Lower leg skin (tissue), 4 donors: ENCODE data around the gene VSNL1. TPM values are rescaled to one million over a fixed set of nuclear protein-coding genes. Genes with fewer than 3 reads are reported as not detected.

Source experiments
- DNase-seq, 2 donors: peaks; one replicate each; pipeline ENCODE4 v3.0.0-alpha.2; 2019; ENCODE audit warnings: low spot score in 2 of 2
- H3K4me3 ChIP-seq: fragments of 200-600 bp; sonication (generic); 2 replicates; pipeline ENCODE4 v1.5.1; 2017; ENCODE audit warnings: mild to moderate bottlenecking, low read depth; ENCODE audit not compliant: poor library complexity, severe bottlenecking
- POLR2A ChIP-seq, 2 donors: fragments of 450-650 bp; IDR thresholded peaks; one replicate each; pipeline ENCODE4 v1.6.1; 2016 to 2017; ENCODE audit warnings: antibody characterized with exemption in 2 of 2, mild to moderate bottlenecking in 1 of 2, moderate library complexity in 1 of 2
- WGBS, 2 donors: methylation state at CpG; one replicate each; pipeline ENCODE4 v1.1.5; 2018; 5-methylcytosine and 5-hydroxymethylcytosine counted together
- intact Hi-C: fragments of 100-400 bp; cut with DNase I; formaldehyde crosslinking; loops from one replicate; pipeline ENCODE4 v1.15.0; 2023; ENCODE audit warnings: low total_unique reads
- total RNA-seq, 4 donors: library from RNA; depleted of rRNA; stranded (reverse); fragments of >200 nt; gene quantifications; one replicate each; pipeline ENCODE4 v1.1.0, GENCODE V29; 2016
- TF ChIP-seq, protein P1 (sequence below), 3 donors: fragments of 450-650 bp; IDR thresholded peaks; one replicate each; pipeline ENCODE4 v1.5.1; 2016; ENCODE audit warnings: antibody characterized with exemption in 3 of 3, mild to moderate bottlenecking in 3 of 3, moderate library complexity in 2 of 3

VSNL1 gene
- total RNA-seq, 4 donors from 2014 or later, result 4.9 to 17.7 (median 9.5) TPM

DNA sequence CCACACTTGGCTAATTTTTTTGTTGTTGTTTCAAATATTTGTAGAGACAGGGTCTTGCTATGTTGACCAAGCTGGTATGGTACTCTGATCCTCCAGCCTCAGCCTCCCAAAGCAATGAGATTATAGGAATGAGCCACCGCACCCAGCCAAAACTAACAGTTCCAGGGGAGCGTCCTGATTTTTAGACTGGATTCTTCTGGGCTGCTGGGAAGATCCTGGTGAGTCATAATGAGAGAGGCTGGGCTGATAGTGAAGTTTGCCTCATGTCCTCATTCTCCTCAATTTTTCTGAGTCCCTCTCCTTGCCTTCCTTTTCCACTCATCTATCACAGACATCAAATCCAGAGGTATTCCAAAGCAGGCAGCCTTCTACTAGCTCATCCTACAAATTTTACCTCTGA is 81.3 kb downstream of the VSNL1 start:
- intact Hi-C loops, result no loop called here
- TF ChIP-seq, protein P1, sequence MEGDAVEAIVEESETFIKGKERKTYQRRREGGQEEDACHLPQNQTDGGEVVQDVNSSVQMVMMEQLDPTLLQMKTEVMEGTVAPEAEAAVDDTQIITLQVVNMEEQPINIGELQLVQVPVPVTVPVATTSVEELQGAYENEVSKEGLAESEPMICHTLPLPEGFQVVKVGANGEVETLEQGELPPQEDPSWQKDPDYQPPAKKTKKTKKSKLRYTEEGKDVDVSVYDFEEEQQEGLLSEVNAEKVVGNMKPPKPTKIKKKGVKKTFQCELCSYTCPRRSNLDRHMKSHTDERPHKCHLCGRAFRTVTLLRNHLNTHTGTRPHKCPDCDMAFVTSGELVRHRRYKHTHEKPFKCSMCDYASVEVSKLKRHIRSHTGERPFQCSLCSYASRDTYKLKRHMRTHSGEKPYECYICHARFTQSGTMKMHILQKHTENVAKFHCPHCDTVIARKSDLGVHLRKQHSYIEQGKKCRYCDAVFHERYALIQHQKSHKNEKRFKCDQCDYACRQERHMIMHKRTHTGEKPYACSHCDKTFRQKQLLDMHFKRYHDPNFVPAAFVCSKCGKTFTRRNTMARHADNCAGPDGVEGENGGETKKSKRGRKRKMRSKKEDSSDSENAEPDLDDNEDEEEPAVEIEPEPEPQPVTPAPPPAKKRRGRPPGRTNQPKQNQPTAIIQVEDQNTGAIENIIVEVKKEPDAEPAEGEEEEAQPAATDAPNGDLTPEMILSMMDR (IDR thresholded peaks at IDR 0.05), result no peak
- no peak for TF ChIP-seq POLR2A (IDR thresholded peaks at IDR 0.05)
- DNase-seq, result no peak
- 58 to 75% methylated on average over 2 of the region's 2 CpGs for WGBS, 2 donors
- no peak overlapping the region for H3K4me3 ChIP-seq

DNA sequence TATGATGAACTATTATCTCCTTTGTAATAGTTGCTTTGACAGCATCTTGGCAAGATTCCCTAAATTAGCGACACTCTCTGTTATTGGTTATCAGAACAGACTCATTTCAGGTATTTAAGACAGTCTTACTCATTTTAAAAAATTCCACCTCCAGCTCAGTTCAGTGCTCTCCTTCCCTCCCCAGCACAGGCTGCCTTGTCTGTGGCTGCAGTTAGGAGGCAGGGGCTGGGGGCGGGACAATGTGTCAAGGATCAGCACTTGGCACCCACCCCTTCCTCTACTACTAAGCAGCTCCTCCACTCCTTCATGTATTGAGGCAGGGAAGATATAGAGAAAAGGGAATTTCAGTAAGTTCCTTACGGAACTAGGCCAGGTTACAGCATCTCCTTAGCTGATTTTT is 85.0 kb downstream of the VSNL1 start:
- WGBS, 2 donors, result 82 to 87% methylated on average over 3 of the region's 3 CpGs
- intact Hi-C loops, result no loop called here
- TF ChIP-seq POLR2A (IDR thresholded peaks at IDR 0.05), result no peak
- TF ChIP-seq, protein P1 (IDR thresholded peaks at IDR 0.05), result no peak
- DNase-seq, result peak in 1 of 2 donors; percentile 15
- no peak overlapping the region for H3K4me3 ChIP-seq

DNA sequence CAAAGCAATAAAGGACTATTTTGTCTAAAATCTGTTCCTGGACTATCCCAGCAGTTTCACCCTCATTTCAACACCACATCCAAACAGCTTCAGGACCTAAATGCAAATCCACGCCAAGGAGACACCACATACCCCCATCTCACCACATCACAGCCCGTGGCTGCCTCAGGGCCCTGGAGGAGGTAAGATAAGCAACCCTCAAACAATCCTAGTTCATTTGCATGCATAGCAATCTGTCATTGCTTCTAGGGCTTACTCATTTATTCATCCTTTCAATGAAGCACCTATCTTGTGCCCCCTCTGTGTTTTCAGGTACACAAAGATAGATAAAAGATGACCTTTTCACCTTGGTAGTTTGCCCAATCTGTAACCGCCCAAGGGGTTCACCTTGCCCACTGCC is 86.5 kb downstream of the VSNL1 start:
- intact Hi-C loops, result no loop called here
- 77 to 79% methylated on average over 3 of the region's 3 CpGs for WGBS, 2 donors
- TF ChIP-seq, protein P1 (IDR thresholded peaks at IDR 0.05), result no peak
- no peak for TF ChIP-seq POLR2A (IDR thresholded peaks at IDR 0.05)
- H3K4me3 ChIP-seq, result no peak overlapping the region
- DNase-seq, result peak in 1 of 2 donors; percentile 40

DNA sequence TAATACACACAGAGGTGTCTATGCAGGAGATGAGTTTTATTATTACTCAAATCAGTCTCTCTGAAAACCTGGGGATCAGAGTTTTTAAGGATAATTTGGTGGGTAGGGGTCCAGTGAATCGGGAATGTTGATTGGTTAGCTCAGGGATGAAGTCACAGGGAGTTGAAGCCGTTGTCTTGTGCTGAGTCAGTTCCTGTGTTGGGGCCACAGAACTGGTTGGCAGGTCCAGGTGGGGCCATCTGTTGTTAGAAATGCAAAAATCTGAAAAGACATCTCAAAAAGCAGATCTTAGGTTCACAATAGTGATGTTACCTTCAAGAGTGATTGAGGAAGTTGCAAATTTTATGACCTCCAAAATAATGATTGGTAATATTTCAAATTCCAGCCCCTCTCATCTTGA is 86.9 kb downstream of the VSNL1 start:
- TF ChIP-seq POLR2A (IDR thresholded peaks at IDR 0.05), result no peak
- TF ChIP-seq, protein P1 (IDR thresholded peaks at IDR 0.05), result no peak
- intact Hi-C loops, result no loop called here
- no peak overlapping the region for H3K4me3 ChIP-seq
- WGBS, 2 donors, result 61 to 71% methylated on average over 2 of the region's 2 CpGs
- DNase-seq, result no peak

DNA sequence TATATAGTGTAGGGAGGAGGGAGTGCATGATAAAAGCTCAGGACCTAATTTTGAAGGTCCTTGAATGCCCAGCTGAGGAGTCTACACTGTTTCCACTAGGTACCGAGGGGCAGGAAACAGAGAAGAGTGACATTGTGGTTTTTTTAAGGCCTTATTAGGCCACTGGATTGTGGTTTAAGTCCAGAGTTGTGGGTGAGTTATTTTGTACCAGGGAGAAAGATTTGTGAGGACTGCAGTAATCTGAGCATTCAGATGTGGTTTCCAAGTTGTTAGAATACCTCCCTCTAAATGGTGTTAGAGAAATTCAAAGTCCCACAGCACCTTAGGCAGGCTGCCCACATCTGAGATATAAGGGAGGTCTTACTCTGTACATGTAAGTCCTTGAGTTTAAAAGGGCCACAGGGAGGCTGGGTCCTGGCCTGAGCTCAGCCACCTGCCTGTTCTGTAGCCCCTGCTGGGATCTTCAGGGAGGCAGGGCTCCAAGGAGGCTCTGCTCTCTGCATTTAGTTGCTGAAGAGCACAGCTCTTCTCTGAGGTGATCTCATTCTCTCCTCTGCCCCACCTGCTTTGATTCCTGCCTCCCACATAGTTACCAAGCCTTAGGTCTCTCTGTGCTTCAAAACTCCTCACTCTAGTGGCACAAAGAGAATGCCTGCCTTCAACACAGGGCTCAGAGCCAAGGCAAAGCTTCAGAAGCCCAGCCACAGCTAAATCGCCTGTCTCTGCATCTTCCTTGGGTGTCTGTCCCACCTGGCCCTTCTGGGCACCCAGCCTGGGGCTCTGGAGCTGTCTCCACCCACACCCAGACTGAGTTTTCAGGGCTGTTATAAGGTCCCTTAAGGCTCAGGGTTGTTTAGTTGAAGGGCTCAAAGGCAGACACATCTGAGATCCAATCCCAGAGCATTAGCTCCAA is 88.1 kb downstream of the VSNL1 start:
- peak in 1 of 2 donors; percentile 65 for DNase-seq
- 54 to 75% methylated on average over 2 of the region's 2 CpGs for WGBS, 2 donors
- TF ChIP-seq POLR2A (IDR thresholded peaks at IDR 0.05), result no peak
- TF ChIP-seq, protein P1 (IDR thresholded peaks at IDR 0.05), result no peak
- no peak overlapping the region for H3K4me3 ChIP-seq
- intact Hi-C loops, result no loop called here
